Measurements from ENCODE around the gene TSGA10.
"Not testable (repeated sequence)": the region's sequence is repeated elsewhere in the genome, so short reads cannot be mapped to it uniquely, and the experiment has no call there.

TSGA10 gene

DNA sequence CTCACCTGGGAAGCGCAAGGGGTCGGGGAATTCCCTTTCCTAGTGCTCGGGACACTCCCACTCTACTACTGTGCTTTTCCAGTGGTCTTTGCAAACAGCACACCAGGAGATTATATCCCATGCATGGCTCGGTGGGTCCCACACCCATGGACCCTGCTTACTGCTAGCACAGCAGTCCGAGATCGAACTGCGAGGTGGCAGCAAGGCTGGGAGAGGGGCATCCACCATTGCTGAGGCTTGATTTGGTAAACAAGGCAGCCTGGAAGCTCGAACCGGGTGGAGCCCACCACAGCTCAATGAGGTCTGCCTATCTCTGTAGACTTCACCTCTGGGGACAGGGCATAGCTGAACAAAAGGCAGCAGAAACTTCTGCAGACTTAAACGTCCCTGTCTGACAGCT, 154.0 kb downstream of the TSGA10 start:
- H3K4ac ChIP-seq (ENCODE audit: low read length): no peak overlapping the region

DNA sequence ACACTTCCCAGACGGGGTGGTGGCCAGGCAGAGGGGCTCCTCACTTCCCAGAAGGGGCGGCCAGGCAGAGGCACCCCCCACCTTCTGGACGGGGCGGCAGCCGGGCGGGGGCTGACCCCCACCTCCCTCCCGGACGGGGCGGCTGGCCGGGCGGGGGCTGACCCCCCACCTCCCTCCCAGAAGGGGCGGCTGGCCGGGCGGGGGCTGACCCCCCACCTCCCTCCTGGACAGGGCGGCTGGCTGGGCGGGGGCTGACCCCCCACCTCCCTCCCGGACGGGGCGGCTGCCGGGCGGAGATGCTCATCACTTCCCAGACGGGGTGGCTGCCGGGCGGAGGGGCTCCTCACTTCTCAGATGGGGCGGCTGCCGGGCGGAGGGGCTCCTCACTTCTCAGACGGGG, 166.0 kb downstream of the TSGA10 start:
- WGBS, 2 donors (ENCODE audit: extremely low coverage in 2 of 2, insufficient read length in 2 of 2, insufficient replicate concordance in 1 of 2): no CpG with 5 or more reads among the region's 28 CpGs
- not testable (repeated sequence) for H2BK15ac ChIP-seq (ENCODE audit: low read length); H3K36me3 ChIP-seq (replicated peaks in 1 of 2; ENCODE audit: control insufficient read depth in 2 of 2, insufficient read depth in 2 of 2, low read length in 2 of 2); H3K79me1 ChIP-seq (ENCODE audit: low read depth, low read length); H2BK12ac ChIP-seq (ENCODE audit: low read length); H4K91ac ChIP-seq (ENCODE audit: low read depth, low read length, poor library complexity); H2AK5ac ChIP-seq (ENCODE audit: low read depth, low read length); H3K9me3 ChIP-seq (replicated peaks in 1 of 2; ENCODE audit: control insufficient read depth in 2 of 2, insufficient read depth in 1 of 2, low read depth in 1 of 2, low read length in 2 of 2); H3K27me3 ChIP-seq (ENCODE audit: control insufficient read depth in 3 of 3, insufficient read depth in 3 of 3, low read depth in 1 of 3, low read length in 3 of 3); H2BK120ac ChIP-seq (ENCODE audit: low read depth, low read length); H3K4me2 ChIP-seq (ENCODE audit: insufficient read depth, low read length, poor library complexity, severe bottlenecking); H3K4ac ChIP-seq (ENCODE audit: low read length); H3K27ac ChIP-seq (replicated peaks; ENCODE audit: low read length); H3K9ac ChIP-seq (ENCODE audit: low read depth, low read length, poor library complexity); H3K4me3 ChIP-seq (ENCODE audit: low read length in 2 of 2); H3K14ac ChIP-seq (ENCODE audit: low read length); H2AFZ ChIP-seq (ENCODE audit: low read length); H3K23ac ChIP-seq (ENCODE audit: low read depth, low read length, poor library complexity); H3K18ac ChIP-seq (ENCODE audit: low read length); H2BK5ac ChIP-seq (ENCODE audit: low read length); DNase-seq (ENCODE audit: low spot score); H4K8ac ChIP-seq (ENCODE audit: low read depth, low read length); H3K4me1 ChIP-seq (ENCODE audit: control insufficient read depth in 2 of 2, insufficient read depth in 1 of 2, low read depth in 1 of 2, low read length in 2 of 2)

More for the DNA sequence above, 154.0 kb downstream of the TSGA10 start:
- Histone ChIP-seq H3K27me3 (ENCODE audit: control insufficient read depth in 3 of 3, insufficient read depth in 3 of 3, low read depth in 1 of 3, low read length in 3 of 3) (no peaks in the 10 kb centered on the region), H3K23ac (ENCODE audit: low read depth, low read length, poor library complexity) (no peak overlapping the region), H3K4me3 (ENCODE audit: low read length in 2 of 2) (no peak overlapping the region), H3K9me3 (replicated peaks in 1 of 2; ENCODE audit: control insufficient read depth in 2 of 2, insufficient read depth in 1 of 2, low read depth in 1 of 2, low read length in 2 of 2) (no peaks in the 10 kb centered on the region), H4K91ac (ENCODE audit: low read depth, low read length, poor library complexity) (no peak overlapping the region), H2AFZ (ENCODE audit: low read length) (no peak overlapping the region), H2BK12ac (ENCODE audit: low read length) (no peak overlapping the region), H3K9ac (ENCODE audit: low read depth, low read length, poor library complexity) (no peak overlapping the region), H3K4me1 (ENCODE audit: control insufficient read depth in 2 of 2, insufficient read depth in 1 of 2, low read depth in 1 of 2, low read length in 2 of 2) (no peaks in the 10 kb centered on the region), H3K79me1 (ENCODE audit: low read depth, low read length) (no peaks in the 10 kb centered on the region), H3K36me3 (replicated peaks in 1 of 2; ENCODE audit: control insufficient read depth in 2 of 2, insufficient read depth in 2 of 2, low read length in 2 of 2) (no peaks in the 10 kb centered on the region), H3K18ac (ENCODE audit: low read length) (no peak overlapping the region), H2BK5ac (ENCODE audit: low read length) (no peak overlapping the region), H4K8ac (ENCODE audit: low read depth, low read length) (no peak overlapping the region), H2AK5ac (ENCODE audit: low read depth, low read length) (no peak overlapping the region), H2BK15ac (ENCODE audit: low read length) (no peak overlapping the region), H3K4me2 (ENCODE audit: insufficient read depth, low read length, poor library complexity, severe bottlenecking) (no peak overlapping the region), H3K14ac (ENCODE audit: low read length) (no peak overlapping the region), H3K27ac (replicated peaks; ENCODE audit: low read length) (no peak overlapping the region), H2BK120ac (ENCODE audit: low read depth, low read length) (no peak overlapping the region)
- WGBS, 2 donors (ENCODE audit: extremely low coverage in 2 of 2, insufficient read length in 2 of 2, insufficient replicate concordance in 1 of 2): no CpG with 5 or more reads among the region's 10 CpGs
- DNase-seq (ENCODE audit: low spot score): no peak

DNA sequence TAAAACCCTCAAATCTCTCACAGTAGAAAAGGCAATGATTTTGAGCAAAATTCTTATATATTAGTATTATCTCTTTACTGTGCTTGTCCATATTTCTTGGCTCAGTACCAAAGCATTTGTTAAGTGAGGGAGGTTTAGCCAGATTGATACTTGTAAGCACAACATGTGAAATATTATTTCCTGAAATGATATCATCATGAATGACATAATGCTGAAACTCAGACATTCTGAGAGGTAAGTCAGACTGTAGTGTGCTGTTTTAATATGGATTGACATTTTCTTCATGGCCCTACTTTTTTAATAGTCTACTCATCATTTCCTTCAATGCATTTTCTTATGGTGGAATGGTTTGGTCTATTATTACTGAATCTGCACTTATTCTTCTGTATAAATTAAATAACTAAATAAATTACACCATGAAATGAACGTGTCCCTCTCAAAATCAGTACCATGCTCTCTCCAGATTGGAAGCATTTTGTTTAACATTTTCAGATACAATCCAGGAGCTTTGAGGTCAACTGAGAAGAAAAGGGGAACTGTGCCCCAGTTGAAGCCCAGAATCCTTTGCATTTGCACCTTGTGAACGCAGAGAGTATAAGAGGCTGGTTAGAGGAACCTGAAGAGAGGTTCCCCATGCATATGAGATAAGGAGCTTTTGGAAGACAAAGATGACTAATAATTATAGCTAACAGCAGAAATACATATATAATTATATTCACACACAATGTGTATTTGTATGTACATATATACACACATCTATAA, 168.7 kb downstream of the TSGA10 start:
- no peaks in the 10 kb centered on the region for H3K36me3 ChIP-seq (replicated peaks in 1 of 2; ENCODE audit: control insufficient read depth in 2 of 2, insufficient read depth in 2 of 2, low read length in 2 of 2)
- H3K79me1 ChIP-seq (ENCODE audit: low read depth, low read length): no peaks in the 10 kb centered on the region
- no peak for DNase-seq (ENCODE audit: low spot score)
- H2BK120ac ChIP-seq (ENCODE audit: low read depth, low read length): no peak overlapping the region
- H2AFZ ChIP-seq (ENCODE audit: low read length): no peak overlapping the region
- no peaks in the 10 kb centered on the region for H3K4me1 ChIP-seq (ENCODE audit: control insufficient read depth in 2 of 2, insufficient read depth in 1 of 2, low read depth in 1 of 2, low read length in 2 of 2)
- no peak overlapping the region for H2AK5ac ChIP-seq (ENCODE audit: low read depth, low read length)
- no peak overlapping the region for H3K4ac ChIP-seq (ENCODE audit: low read length)
- H2BK12ac ChIP-seq (ENCODE audit: low read length): no peak overlapping the region
- no peak overlapping the region for H2BK5ac ChIP-seq (ENCODE audit: low read length)
- H3K4me3 ChIP-seq (ENCODE audit: low read length in 2 of 2): no peak overlapping the region
- no CpG with 5 or more reads among the region's 2 CpGs for WGBS, 2 donors (ENCODE audit: extremely low coverage in 2 of 2, insufficient read length in 2 of 2, insufficient replicate concordance in 1 of 2)
- H2BK15ac ChIP-seq (ENCODE audit: low read length): no peak overlapping the region
- H4K91ac ChIP-seq (ENCODE audit: low read depth, low read length, poor library complexity): no peak overlapping the region
- no peak overlapping the region for H3K23ac ChIP-seq (ENCODE audit: low read depth, low read length, poor library complexity)
- H3K4me2 ChIP-seq (ENCODE audit: insufficient read depth, low read length, poor library complexity, severe bottlenecking): no peak overlapping the region
- H3K27me3 ChIP-seq (ENCODE audit: control insufficient read depth in 3 of 3, insufficient read depth in 3 of 3, low read depth in 1 of 3, low read length in 3 of 3): no peaks in the 10 kb centered on the region
- no peak overlapping the region for H4K8ac ChIP-seq (ENCODE audit: low read depth, low read length)
- no peak overlapping the region for H3K27ac ChIP-seq (replicated peaks; ENCODE audit: low read length)
- H3K9ac ChIP-seq (ENCODE audit: low read depth, low read length, poor library complexity): no peak overlapping the region
- no peak overlapping the region for H3K18ac ChIP-seq (ENCODE audit: low read length)
- H3K9me3 ChIP-seq (replicated peaks in 1 of 2; ENCODE audit: control insufficient read depth in 2 of 2, insufficient read depth in 1 of 2, low read depth in 1 of 2, low read length in 2 of 2): no peaks in the 10 kb centered on the region
- no peak overlapping the region for H3K14ac ChIP-seq (ENCODE audit: low read length)

DNA sequence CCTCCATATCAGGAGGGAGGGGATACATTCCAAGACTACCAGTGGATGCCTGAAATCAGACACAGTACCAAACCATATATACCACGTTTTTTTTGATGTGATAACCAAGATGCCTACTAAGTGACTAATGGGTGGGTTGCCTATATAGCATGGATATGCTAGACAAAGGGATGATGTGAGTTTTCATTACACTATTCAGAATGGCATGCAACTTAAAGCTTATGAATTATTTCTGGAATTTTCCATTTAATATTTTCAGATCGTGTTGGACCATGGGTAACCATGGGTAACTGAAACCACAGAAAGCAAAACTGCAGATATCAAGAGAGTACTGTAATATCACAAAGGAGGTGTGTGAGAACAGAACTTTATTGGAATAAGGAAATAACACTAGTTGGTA, 179.1 kb downstream of the TSGA10 start:
- Histone ChIP-seq H4K91ac (ENCODE audit: low read depth, low read length, poor library complexity) (no peak overlapping the region), H2BK12ac (ENCODE audit: low read length) (no peak overlapping the region), H3K36me3 (replicated peaks in 1 of 2; ENCODE audit: control insufficient read depth in 2 of 2, insufficient read depth in 2 of 2, low read length in 2 of 2) (no peaks in the 10 kb centered on the region), H3K4me3 (ENCODE audit: low read length in 2 of 2) (no peak overlapping the region), H3K27me3 (ENCODE audit: control insufficient read depth in 3 of 3, insufficient read depth in 3 of 3, low read depth in 1 of 3, low read length in 3 of 3) (no peaks in the 10 kb centered on the region), H3K79me1 (ENCODE audit: low read depth, low read length) (no peaks in the 10 kb centered on the region), H3K9ac (ENCODE audit: low read depth, low read length, poor library complexity) (no peak overlapping the region), H3K9me3 (replicated peaks in 1 of 2; ENCODE audit: control insufficient read depth in 2 of 2, insufficient read depth in 1 of 2, low read depth in 1 of 2, low read length in 2 of 2) (peaks cover 4 to 10% of the 10 kb centered on the region in 2 donors), H3K4me1 (ENCODE audit: control insufficient read depth in 2 of 2, insufficient read depth in 1 of 2, low read depth in 1 of 2, low read length in 2 of 2) (no peaks in the 10 kb centered on the region), H2BK120ac (ENCODE audit: low read depth, low read length) (no peak overlapping the region), H3K14ac (ENCODE audit: low read length) (no peak overlapping the region), H3K4ac (ENCODE audit: low read length) (no peak overlapping the region), H2BK15ac (ENCODE audit: low read length) (no peak overlapping the region), H3K27ac (replicated peaks; ENCODE audit: low read length) (no peak overlapping the region), H3K18ac (ENCODE audit: low read length) (no peak overlapping the region), H4K8ac (ENCODE audit: low read depth, low read length) (no peak overlapping the region), H2BK5ac (ENCODE audit: low read length) (no peak overlapping the region), H2AK5ac (ENCODE audit: low read depth, low read length) (no peak overlapping the region), H3K23ac (ENCODE audit: low read depth, low read length, poor library complexity) (no peak overlapping the region), H3K4me2 (ENCODE audit: insufficient read depth, low read length, poor library complexity, severe bottlenecking) (no peak overlapping the region), H2AFZ (ENCODE audit: low read length) (no peak overlapping the region)
- WGBS, 2 donors (ENCODE audit: extremely low coverage in 2 of 2, insufficient read length in 2 of 2, insufficient replicate concordance in 1 of 2): no CpG with 5 or more reads among the region's 2 CpGs
- DNase-seq (ENCODE audit: low spot score): no peak

Data from neuronal stem cell (in vitro differentiated cells).